OCI-M2 (cell line): ENCODE results near the gene PRPF6.
"Not testable (repeated sequence)": the region's sequence is repeated elsewhere in the genome, so short reads cannot be mapped to it uniquely, and the experiment has no call there.

ENCODE experiments used
- DNase-seq: peaks from one replicate; lab custom pipeline; 2025; ENCODE audit not compliant: unreplicated experiment; lab: John Stamatoyannopoulos, UW

PRPF6 gene

GRCh38 chr20:63960654-63961621 is 20.0 kb upstream of the PRPF6 start:
- not testable (repeated sequence) for DNase-seq

GRCh38 chr20:63961664-63962425 is 19.1 kb upstream of the PRPF6 start:
- no peak for DNase-seq

DNA sequence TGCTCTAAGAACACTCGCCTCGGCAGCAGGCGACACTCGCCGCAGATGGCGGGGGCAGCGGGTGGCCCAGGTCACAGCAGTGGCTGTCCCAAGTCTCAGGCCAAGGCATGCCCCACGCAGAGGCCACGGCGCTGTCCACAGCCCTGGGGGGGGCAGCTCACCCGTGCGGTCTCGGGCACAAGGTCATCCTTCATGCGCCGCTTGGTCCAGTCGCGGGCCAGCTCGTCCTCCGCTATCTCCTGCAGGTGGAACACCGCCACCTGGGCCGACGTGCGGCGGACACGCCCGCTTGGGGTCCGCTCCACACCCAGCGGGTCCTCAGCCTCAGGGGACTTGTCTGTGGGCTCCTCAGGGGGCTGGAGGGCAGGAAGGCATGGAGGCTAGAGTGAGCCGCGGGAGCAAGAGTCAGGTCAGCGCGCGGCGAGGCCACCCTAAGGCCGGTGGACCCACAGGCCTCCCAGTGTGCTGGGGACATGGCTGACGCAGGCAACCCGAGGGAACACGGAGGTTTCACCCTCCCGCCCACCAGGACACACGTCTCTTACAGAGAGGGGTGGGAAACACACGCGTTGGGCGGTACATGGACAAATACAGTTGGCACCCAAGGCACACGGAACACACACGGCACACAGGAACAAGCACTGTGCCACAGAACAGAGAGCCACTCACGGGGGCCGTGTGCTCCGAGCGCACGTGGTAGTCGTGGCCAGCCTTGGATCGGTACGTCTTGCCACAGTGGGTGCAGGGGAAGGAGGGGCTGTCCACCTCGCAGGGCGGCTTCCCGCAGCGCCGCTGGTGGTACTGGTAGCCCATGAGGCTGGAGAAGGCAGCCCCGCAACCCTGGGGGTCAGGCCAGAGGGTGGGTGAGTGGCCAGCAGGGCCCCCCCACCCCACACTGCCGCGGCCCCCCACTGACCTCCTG is 18.2 kb upstream of the PRPF6 start:
- DNase-seq: no peak

DNA sequence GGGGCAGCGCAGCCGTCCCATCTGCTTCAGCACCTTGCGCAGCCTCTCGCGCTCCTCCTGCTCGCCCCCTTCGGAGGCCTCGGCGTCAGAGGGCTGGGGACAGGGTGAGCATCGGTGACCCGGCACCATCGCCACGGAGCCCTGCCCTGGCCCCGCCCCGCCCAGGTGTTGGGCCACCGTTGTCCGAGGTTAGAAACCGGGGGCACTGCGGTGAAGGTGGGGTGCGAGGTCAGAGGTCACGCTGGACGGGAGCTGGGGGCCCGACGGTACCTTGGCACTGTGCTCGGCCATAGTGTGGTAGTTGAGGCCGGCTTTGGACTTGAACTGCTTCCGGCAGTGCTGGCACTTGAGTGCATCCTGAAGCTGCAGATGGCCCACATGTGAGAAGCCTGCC is 17.6 kb upstream of the PRPF6 start:
- no peak for DNase-seq

DNA sequence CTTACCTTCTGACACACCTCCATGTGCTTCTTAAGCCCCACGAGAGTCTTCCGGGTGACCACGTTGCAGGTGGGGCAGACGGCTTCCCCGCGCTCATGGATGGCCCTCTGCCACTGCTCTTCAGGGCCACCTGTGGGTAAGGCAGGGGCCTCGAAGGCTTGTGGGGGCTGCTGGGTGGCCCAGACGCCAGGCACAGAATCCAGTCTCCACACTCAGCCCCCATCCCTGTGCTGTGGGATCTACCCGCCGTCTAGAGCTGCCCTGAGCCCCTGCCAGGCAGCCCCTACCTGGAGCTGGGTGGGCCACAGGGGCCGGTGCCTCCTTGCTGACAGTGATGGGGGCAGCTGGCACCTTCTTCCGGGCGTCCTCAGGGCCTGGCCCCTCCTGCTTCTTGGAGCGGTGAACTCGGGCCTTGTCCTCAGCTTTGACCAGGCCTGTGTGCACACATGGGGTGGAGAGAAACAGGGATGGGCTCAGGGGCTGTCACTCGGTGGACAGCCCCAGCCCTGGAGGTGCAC is 17.1 kb upstream of the PRPF6 start:
- DNase-seq: no peak

DNA sequence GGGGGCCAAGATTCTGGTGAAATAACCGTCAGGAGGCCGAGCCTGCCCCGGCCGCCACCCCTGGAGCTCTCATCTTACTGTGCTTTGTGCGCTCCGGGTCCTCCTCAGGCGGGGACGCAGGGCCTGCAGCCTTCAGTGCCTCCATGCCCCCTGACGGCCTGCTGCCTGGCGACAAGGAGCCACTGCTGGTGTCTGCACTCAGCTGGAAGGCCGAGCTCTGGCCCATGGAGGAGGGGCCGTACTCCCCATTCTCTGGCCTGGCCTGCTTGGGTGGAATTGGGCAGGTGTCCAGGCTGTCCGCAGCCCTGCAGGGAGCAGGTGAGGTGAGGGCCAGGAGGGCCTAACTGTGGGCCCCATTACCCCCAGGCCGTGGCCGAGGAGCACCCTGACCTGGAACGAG is 16.5 kb upstream of the PRPF6 start:
- no peak for DNase-seq

DNA sequence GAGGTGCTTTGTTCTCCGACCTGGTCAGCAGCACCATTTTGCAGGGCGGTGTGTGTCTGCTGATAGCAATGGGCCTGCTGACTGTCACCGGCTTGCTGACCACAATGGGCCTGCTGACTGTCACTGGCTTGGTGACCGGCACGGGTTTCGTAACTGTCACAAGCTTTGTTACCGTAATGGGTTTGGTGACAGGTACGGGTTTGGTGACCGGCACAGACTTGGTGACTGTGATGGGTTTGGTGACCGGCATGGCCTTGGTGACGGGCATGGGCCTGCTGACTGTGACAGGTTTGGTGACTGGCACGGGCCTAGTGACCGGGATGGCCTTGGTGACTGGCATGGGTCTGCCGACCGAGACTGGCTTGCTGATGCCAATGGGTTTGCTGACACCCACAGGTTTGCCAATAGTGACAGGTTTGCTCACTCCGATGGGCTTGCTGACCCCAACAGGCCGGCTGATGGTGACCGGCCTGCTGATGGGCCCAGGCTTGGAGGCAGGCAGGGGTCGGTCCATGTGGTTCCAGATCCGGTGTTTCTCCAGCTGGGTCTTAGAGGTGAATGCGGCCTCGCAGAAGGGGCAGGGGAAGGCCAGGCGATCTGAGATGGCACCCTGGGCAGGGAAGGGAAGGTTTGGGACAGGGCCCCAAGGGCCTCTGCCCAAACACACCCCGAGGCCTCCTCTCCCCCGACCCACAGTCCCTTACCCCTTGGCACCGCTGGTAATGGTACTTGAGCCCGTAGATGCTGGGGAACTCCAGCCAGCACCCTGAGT is 14.6 kb upstream of the PRPF6 start:
- no peak for DNase-seq

GRCh38 chr20:63966944-63967322 is 14.0 kb upstream of the PRPF6 start:
- DNase-seq: no peak

GRCh38 chr20:63967330-63968135 is 13.4 kb upstream of the PRPF6 start:
- no peak for DNase-seq

- no peak for DNase-seq
Measured at GRCh38 chr20:63968136-63968927, 12.6 kb upstream of the PRPF6 start.

DNA sequence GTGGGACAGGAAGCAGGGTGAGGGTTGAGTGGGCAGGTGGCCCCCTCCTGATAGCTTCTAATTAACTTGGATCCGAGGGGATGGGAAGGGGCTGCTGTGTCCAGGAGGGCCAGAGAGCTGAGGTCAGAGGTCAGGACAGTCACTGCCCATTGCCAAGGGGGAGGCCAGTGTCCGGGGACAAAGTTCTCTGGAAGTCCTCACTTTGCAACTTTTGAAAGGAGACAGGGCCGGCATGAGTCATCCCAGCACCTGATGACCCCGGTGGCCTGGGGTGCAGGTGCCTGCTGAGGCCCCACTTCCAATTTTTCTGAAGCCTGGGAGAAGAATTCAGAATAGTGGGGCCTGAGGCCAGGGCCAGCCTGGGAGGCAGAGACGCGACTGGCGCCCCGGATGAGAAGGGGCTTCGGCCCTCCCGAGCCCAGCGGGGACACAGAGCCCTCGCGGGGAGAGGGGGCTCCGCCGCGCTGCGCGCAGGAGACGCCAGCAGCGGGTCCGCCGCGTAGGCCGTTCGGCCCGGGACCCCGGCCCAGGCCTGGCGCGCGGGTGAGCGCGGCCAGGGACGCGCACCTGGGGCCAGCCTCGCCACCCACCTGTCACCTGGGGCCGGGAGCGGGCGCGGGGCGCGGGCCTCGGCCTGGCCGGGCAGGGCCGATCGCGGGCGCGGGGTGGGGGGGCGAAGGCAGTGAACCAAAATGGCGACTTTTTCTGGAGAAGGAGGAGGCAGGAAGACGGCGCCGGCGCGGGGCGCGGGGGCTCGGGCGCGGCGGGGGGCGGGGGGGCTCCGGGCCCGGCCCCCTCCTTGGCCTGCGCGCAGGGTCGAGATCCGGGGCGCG is 11.8 kb upstream of the PRPF6 start:
- DNase-seq: no peak

DNA sequence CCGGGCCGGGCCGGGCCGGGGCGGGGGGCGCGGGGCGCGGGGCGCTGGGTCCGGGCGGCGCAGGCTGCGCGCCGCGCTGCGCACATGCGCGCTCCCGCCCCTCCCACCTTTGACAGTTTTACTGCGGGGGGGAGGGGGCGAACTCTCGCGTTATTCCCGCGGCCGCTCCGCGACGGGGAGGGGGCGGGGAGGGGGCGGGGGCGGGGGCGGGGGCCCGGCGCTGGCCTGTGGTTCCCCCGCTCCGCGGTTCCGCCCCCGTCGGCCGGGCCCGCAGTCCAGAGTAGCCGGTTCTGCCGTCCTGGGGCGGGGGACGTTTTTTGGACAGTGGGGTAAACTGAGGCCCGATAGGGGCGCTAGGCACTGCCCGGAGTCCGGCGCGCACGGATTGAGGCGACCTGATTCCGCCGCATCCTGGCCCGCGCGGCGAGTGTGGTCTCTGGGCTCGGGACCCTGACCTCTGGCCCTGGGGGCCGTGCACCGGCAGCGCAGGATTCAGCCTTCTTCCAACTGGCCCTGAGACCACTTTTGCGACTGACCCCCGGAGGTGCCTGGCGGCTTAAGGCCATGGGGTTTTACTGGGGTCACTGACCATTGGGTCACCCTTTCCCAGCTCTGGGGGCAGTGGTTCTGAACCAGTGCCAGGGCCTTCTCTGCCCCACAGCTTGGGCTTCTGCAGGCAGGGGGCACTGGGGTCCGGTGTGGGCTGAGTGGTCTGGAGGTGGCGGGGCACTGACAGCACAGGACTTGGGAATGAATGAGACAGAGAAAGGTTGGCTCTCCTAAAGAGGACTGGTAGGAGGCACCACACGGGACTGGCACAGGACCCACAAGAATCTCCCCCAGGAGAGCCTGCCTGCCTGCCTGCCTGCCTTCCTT is 10.9 kb upstream of the PRPF6 start, which contains the start of gene ZNF512B:
ZNF512B (minus strand) TSS at position 93 of the 876 bp plus-strand sequence. CDS start 1,980 bp downstream, outside the sequence.
- DNase-seq: no peak

GRCh38 chr20:63970714-63971431 is 10.1 kb upstream of the PRPF6 start:
- no peak for DNase-seq

GRCh38 chr20:63971960-63972311 is 9.0 kb upstream of the PRPF6 start:
- DNase-seq: not testable (repeated sequence)

GRCh38 chr20:63972312-63973159 is 8.4 kb upstream of the PRPF6 start:
- no peak for DNase-seq
